WTC11 (cell line): ENCODE measurements around the gene ASB13. TPM values are rescaled to one million over a fixed set of nuclear protein-coding genes. Genes with fewer than 3 reads are reported as not detected.

Experiments
- ATAC-seq: fragments of 200-7000 bp; cut with Tn5 transposase; 2 replicates; pipeline ENCODE4 v1.10.0; 2021; ENCODE audit warnings: mild to moderate bottlenecking, moderate library complexity
- CTCF ChIA-PET: fragments of 300-600 bp; sonication (Branson Sonifier 250); formaldehyde crosslinking; loops from one replicate; lab custom pipeline; 2021; ENCODE audit warnings: antibody characterized with exemption; lab: Charles Lee
- POLR2A ChIA-PET: fragments of 350-600 bp; sonication (Branson Sonifier 250); formaldehyde crosslinking; loops from one replicate; lab custom pipeline; 2021; ENCODE audit warnings: antibody characterized with exemption; lab: Charles Lee
- DNase-seq: peaks from one replicate; pipeline ENCODE4 v3.0.0; 2021; ENCODE audit warnings: low spot score
- H3K27ac Mint-ChIP-seq: 2 replicates; pipeline ENCODE4 v1.8.0; 2021; ENCODE audit warnings: mixed read lengths
- H3K27me3 Mint-ChIP-seq: 2 replicates; pipeline ENCODE4 v1.8.0; 2021; ENCODE audit warnings: low read depth, mild to moderate bottlenecking, moderate library complexity, mixed read lengths
- H3K36me3 Mint-ChIP-seq: 2 replicates; pipeline ENCODE4 v1.8.0; 2021; ENCODE audit warnings: mixed read lengths
- H3K4me1 Mint-ChIP-seq: 2 replicates; pipeline ENCODE4 v1.8.0; 2022; ENCODE audit warnings: mixed read lengths
- H3K4me3 Mint-ChIP-seq: 2 replicates; pipeline ENCODE4 v1.8.0; 2021; ENCODE audit warnings: mild to moderate bottlenecking, moderate library complexity, mixed read lengths
- H3K9me3 Mint-ChIP-seq: 2 replicates; pipeline ENCODE4 v1.8.0; 2021; ENCODE audit warnings: mixed read lengths
- CREB1 ChIP-seq: sonication (generic); formaldehyde crosslinking; IDR thresholded peaks from 2 replicates; pipeline ENCODE4 v1.8.0; 2023; ENCODE audit warnings: mild to moderate bottlenecking, missing genetic modification reagents
- ELF4 ChIP-seq: sonication (generic); formaldehyde crosslinking; IDR thresholded peaks from 2 replicates; pipeline ENCODE4 v1.8.1; 2022; ENCODE audit warnings: low read depth, mild to moderate bottlenecking, moderate library complexity, missing genetic modification reagents
- FOXK1 ChIP-seq: sonication (generic); formaldehyde crosslinking; IDR thresholded peaks from 2 replicates; pipeline ENCODE4 v1.8.0; 2022; ENCODE audit warnings: mild to moderate bottlenecking, moderate library complexity, missing genetic modification reagents
- IRF2 ChIP-seq: sonication (generic); formaldehyde crosslinking; IDR thresholded peaks from 2 replicates; pipeline ENCODE4 v1.8.0; 2022; ENCODE audit warnings: low read depth, missing genetic modification reagents, borderline replicate concordance
- JUN ChIP-seq: sonication (generic); formaldehyde crosslinking; IDR thresholded peaks from 2 replicates; pipeline ENCODE4 v1.8.0; 2023; ENCODE audit warnings: mild to moderate bottlenecking, missing genetic modification reagents
- KAT7 ChIP-seq: sonication (generic); formaldehyde crosslinking; IDR thresholded peaks from 2 replicates; pipeline ENCODE4 v1.8.1; 2023; ENCODE audit warnings: missing genetic modification reagents, mild to moderate bottlenecking, borderline replicate concordance
- MXD4 ChIP-seq: fragments of 250-450 bp; sonication (Bioruptor Pico); IDR thresholded peaks from 2 replicates; pipeline ENCODE4 v1.8.0; 2021; ENCODE audit warnings: mild to moderate bottlenecking, moderate library complexity, borderline replicate concordance
- NFATC4 ChIP-seq: fragments of 250-450 bp; sonication (Bioruptor Pico); IDR thresholded peaks from 2 replicates; pipeline ENCODE4 v1.9.0; 2021; ENCODE audit warnings: mild to moderate bottlenecking
- NFYB ChIP-seq: sonication (generic); formaldehyde crosslinking; conservative IDR thresholded peaks from 2 replicates; pipeline ENCODE4 v1.8.0; 2022; ENCODE audit warnings: low read depth, missing genetic modification reagents
- NR1H2 ChIP-seq: sonication (generic); formaldehyde crosslinking; IDR thresholded peaks from 2 replicates; pipeline ENCODE4 v1.9.0; 2021; ENCODE audit warnings: mild to moderate bottlenecking, moderate library complexity, missing genetic modification reagents
- NR3C1 ChIP-seq: sonication (generic); formaldehyde crosslinking; conservative IDR thresholded peaks from 2 replicates; pipeline ENCODE4 v1.8.1; 2023; ENCODE audit warnings: low read depth, mild to moderate bottlenecking, missing genetic modification reagents
- SP1 ChIP-seq: sonication (generic); formaldehyde crosslinking; conservative IDR thresholded peaks from 2 replicates; pipeline ENCODE4 v1.8.1; 2022; ENCODE audit warnings: missing genetic modification reagents
- TEAD4 ChIP-seq: sonication (generic); formaldehyde crosslinking; IDR thresholded peaks from 2 replicates; pipeline ENCODE4 v1.8.0; 2022; ENCODE audit warnings: mild to moderate bottlenecking, missing genetic modification reagents
- TP53 ChIP-seq: sonication (generic); formaldehyde crosslinking; IDR thresholded peaks from 2 replicates; pipeline ENCODE4 v1.8.1; 2023; ENCODE audit warnings: mild to moderate bottlenecking, missing genetic modification reagents
- ZBTB21 ChIP-seq: sonication (generic); formaldehyde crosslinking; IDR thresholded peaks from 2 replicates; pipeline ENCODE4 v1.8.1; 2023; ENCODE audit warnings: mild to moderate bottlenecking, missing genetic modification reagents, borderline replicate concordance
- ZNF138 ChIP-seq: sonication (generic); formaldehyde crosslinking; conservative IDR thresholded peaks from 2 replicates; pipeline ENCODE4 v1.8.1; 2022; ENCODE audit warnings: mild to moderate bottlenecking, moderate library complexity, missing genetic modification reagents
- ZNF423 ChIP-seq: fragments of 250-450 bp; sonication (Bioruptor Pico); IDR thresholded peaks from 2 replicates; pipeline ENCODE4 v2.1.2; 2022; ENCODE audit warnings: mild to moderate bottlenecking, moderate library complexity
- total RNA-seq: library from RNA; stranded (reverse); gene quantifications from 3 replicates; pipeline ENCODE4 v1.2.3, GENCODE V29; 2021
- TF ChIP-seq, protein P1 (sequence below): sonication (generic); formaldehyde crosslinking; conservative IDR thresholded peaks from 2 replicates; pipeline ENCODE4 v1.8.1; 2023; ENCODE audit warnings: mild to moderate bottlenecking, low read depth, missing genetic modification reagents, moderate library complexity
- TF ChIP-seq, protein P2 (sequence below): fragments of 250-450 bp; sonication (Bioruptor Pico); conservative IDR thresholded peaks from 2 replicates; pipeline ENCODE4 v1.9.0; 2021; ENCODE audit warnings: mild to moderate bottlenecking
- TF ChIP-seq, protein P3 (sequence below): sonication (generic); formaldehyde crosslinking; IDR thresholded peaks from 2 replicates; pipeline ENCODE4 v1.8.0; 2023; ENCODE audit warnings: missing genetic modification reagents
- TF ChIP-seq, protein P4 (sequence below): sonication (generic); formaldehyde crosslinking; IDR thresholded peaks from 2 replicates; pipeline ENCODE4 v1.8.1; 2023; ENCODE audit warnings: mild to moderate bottlenecking, missing genetic modification reagents

ASB13 gene
- total RNA-seq, 1 experiment from 2014 or later = 23.4 TPM

- TF ChIP-seq IRF2 = no peak
- TF ChIP-seq CREB1 (CRISPR knock-in tag) = no peak
Measured at GRCh38 chr10:5698062-5698461, 31.7 kb upstream of the ASB13 start (continued).

GRCh38 chr10:5697342-5697741, 30.9 kb upstream of the ASB13 start:
- Mint-ChIP-seq H3K36me3 (no peaks in the 10 kb centered on the region), H3K9me3 (no peaks in the 10 kb centered on the region), H3K4me1 (peaks cover 48% of the 10 kb centered on the region), H3K27ac (no peak overlapping the region; the same call in 1 of the 2 replicates), H3K27me3 (no peaks in the 10 kb centered on the region), H3K4me3 (no peak overlapping the region)
- no peak for TF ChIP-seq ZNF423 (CRISPR knock-in tag)
- TF ChIP-seq ELF4 = no peak
- TF ChIP-seq, protein P1, sequence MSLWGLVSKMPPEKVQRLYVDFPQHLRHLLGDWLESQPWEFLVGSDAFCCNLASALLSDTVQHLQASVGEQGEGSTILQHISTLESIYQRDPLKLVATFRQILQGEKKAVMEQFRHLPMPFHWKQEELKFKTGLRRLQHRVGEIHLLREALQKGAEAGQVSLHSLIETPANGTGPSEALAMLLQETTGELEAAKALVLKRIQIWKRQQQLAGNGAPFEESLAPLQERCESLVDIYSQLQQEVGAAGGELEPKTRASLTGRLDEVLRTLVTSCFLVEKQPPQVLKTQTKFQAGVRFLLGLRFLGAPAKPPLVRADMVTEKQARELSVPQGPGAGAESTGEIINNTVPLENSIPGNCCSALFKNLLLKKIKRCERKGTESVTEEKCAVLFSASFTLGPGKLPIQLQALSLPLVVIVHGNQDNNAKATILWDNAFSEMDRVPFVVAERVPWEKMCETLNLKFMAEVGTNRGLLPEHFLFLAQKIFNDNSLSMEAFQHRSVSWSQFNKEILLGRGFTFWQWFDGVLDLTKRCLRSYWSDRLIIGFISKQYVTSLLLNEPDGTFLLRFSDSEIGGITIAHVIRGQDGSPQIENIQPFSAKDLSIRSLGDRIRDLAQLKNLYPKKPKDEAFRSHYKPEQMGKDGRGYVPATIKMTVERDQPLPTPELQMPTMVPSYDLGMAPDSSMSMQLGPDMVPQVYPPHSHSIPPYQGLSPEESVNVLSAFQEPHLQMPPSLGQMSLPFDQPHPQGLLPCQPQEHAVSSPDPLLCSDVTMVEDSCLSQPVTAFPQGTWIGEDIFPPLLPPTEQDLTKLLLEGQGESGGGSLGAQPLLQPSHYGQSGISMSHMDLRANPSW (CRISPR knock-in tag) = no peak
- no peak for TF ChIP-seq NR1H2 (CRISPR knock-in tag)
- no peak for TF ChIP-seq ZBTB21 (CRISPR knock-in tag)
- no peak for ATAC-seq
- DNase-seq = no peak
- POLR2A ChIA-PET = no interaction called here
- CTCF ChIA-PET = interaction anchor here (0.5 to 1.0 kb wide), 2 partner anchors 26 to 33 kb away, joined by 3 to 4 read pairs; no protein-coding TSS in a partner anchor

DNA sequence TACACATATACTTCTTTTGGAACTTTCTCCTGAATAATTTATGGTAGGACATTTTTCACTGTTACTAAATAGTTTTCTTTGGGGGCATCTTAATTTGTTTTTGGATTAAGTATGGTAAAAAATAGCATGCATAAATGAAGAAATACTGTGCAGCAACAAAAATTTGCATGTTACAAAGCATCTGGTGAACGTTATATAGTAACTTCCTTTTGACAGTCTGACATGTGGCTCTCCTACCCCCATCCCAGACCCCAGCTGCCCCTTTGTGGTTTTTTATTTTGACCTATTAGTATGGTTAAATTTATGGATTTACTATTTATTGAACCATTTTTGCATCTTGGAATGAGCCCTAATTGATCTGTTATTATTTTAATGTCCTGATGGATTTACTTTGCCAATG, 28.2 kb upstream of the ASB13 start:
- ChIA-PET CTCF (no interaction called here), POLR2A (no interaction called here)
- ATAC-seq (no peak), DNase-seq (no peak)
- TF ChIP-seq, protein P1 (CRISPR knock-in tag) = no peak
- TF ChIP-seq, protein P2, sequence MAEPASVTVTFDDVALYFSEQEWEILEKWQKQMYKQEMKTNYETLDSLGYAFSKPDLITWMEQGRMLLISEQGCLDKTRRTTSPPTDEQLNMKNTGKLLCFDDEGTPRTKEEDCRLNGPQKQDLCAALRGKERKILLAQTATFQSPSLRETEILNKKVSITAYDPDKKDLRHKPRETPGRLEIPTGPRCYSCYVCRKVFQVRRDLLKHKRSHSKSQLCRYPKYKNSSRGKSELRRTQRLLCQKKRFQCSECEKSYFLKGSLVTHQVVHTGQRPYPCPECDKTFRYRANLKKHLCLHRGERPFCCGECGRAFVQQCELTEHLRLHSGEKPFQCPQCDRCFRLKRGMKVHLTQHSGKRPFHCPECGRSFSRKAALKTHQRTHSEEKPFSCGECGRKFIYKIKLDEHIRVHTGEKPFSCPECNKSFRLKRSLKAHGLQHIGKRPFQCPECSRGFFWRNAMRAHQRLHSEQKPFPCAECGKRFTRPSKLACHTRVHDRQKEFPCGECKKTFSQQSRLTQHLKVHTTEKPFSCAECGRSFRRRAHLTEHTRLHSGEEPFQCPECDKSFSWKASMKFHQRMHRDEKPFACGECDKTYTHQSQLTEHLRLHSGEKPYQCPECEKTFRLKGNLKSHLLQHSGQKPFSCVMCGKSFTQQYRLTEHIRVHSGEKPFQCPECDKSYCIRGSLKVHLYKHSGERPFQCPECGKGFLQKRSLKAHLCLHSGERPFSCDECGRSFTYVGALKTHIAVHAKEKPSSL (CRISPR knock-in tag) = no peak
- TF ChIP-seq FOXK1 (CRISPR knock-in tag) (no peak), MXD4 (CRISPR knock-in tag) (no peak), TEAD4 (CRISPR knock-in tag) (no peak), ZNF138 (CRISPR knock-in tag) (no peak), TP53 (CRISPR knock-in tag) (no peak), KAT7 (CRISPR knock-in tag) (no peak), NR3C1 (no peak), SP1 (no peak), JUN (CRISPR knock-in tag) (no peak), NFATC4 (CRISPR knock-in tag) (no peak), NFYB (CRISPR knock-in tag) (no peak), ELF4 (no peak), ZBTB21 (CRISPR knock-in tag) (no peak)
- TF ChIP-seq, protein P3, sequence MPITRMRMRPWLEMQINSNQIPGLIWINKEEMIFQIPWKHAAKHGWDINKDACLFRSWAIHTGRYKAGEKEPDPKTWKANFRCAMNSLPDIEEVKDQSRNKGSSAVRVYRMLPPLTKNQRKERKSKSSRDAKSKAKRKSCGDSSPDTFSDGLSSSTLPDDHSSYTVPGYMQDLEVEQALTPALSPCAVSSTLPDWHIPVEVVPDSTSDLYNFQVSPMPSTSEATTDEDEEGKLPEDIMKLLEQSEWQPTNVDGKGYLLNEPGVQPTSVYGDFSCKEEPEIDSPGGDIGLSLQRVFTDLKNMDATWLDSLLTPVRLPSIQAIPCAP (CRISPR knock-in tag) = no peak
- TF ChIP-seq, protein P4, sequence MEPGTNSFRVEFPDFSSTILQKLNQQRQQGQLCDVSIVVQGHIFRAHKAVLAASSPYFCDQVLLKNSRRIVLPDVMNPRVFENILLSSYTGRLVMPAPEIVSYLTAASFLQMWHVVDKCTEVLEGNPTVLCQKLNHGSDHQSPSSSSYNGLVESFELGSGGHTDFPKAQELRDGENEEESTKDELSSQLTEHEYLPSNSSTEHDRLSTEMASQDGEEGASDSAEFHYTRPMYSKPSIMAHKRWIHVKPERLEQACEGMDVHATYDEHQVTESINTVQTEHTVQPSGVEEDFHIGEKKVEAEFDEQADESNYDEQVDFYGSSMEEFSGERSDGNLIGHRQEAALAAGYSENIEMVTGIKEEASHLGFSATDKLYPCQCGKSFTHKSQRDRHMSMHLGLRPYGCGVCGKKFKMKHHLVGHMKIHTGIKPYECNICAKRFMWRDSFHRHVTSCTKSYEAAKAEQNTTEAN (CRISPR knock-in tag) = no peak
- Mint-ChIP-seq H3K36me3 (no peaks in the 10 kb centered on the region), H3K4me1 (peaks cover 65% of the 10 kb centered on the region), H3K27ac (no peak overlapping the region), H3K9me3 (no peaks in the 10 kb centered on the region), H3K27me3 (no peaks in the 10 kb centered on the region), H3K4me3 (no peak overlapping the region)
